IPS DF 4.7 (cell line): ENCODE data around the gene CC2D2A.
"Not testable (repeated sequence)": the region's sequence is repeated elsewhere in the genome, so short reads cannot be mapped to it uniquely, and the experiment has no call there.

ENCODE experiments used
- DNase-seq: peaks from one replicate; pipeline ENCODE4 v3.0.0-alpha.2; 2013; ENCODE audit warnings: low spot score; ENCODE audit errors: extremely low read depth

The CC2D2A gene

DNA sequence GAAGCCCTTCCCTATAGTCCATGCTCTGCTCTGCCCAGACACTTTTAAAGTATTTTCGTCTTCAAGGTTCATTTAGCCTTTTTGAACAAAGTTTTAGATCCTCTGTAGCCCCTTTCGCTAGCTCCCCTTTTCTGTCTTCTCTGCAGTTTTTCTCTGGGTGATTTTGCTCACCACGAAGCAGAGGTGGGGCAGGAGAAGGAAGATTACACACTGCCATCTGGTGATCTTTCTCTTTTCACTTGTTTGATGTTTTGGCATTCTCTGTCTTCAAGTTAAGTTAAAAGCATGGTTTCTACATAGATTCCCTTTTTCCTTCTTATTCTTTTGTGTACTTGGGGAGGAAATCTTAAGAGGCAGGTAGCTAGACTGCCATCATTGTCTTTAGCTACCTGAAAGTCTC is 43.9 kb downstream of the CC2D2A start:
- DNase-seq, result no peak

DNA sequence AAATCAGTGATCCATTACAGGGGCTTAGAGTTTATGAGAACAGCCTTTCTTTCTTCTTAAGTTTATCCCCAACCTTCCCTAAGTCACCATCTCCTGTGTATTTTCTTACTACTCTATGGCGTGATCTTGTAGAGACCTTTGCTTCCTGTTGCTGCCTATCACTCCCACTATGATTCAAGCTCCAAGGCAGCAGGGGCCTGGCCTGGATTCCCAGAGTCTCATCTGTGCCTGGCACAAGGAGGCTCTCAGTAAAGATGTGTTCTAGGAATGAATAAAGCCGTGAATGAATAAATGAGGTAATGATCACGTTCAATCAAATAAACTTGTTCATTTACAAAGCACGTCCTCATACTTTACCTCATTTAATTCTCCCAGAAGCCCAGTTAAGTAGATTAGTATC is 45.4 kb downstream of the CC2D2A start:
- DNase-seq, result no peak

DNA sequence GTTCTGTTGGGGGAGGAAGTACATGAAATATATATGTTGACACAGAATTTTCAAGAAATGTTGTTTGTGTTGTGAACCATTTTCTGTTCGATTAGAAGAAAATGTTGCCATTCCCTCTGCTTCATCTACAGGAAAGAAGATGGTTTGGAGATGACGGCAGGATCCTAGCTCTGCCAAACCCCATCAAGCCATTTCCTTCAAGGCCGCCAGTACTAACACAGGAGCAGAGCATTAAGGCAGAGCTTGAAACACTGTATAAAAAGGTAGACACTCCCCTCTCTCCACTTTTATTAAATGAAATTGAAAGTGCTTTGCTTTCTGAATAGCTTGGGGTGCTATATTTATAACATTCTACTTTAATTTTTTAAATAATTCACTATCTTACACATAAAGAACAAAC is 46.8 kb downstream of the CC2D2A start:
- DNase-seq, result no peak

DNA sequence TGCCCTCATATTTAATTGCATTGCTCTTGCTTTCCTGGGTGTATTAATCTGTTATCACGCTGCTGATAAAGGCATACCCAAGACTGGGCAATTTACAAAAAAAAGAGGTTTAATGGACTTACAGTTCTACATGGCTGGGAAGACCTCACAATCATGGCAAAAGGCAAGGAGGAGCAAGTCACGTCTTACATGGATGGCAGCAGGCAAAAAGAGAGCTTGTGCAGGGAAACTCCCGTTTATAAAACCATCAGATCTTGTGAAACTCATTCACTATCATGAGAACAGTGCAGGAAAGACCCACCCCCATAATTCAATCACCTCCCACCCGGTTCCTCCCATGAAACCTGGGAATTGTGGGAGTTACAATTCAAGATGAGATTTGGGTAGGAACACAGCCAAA is 48.0 kb downstream of the CC2D2A start:
- DNase-seq, result not testable (repeated sequence)

DNA sequence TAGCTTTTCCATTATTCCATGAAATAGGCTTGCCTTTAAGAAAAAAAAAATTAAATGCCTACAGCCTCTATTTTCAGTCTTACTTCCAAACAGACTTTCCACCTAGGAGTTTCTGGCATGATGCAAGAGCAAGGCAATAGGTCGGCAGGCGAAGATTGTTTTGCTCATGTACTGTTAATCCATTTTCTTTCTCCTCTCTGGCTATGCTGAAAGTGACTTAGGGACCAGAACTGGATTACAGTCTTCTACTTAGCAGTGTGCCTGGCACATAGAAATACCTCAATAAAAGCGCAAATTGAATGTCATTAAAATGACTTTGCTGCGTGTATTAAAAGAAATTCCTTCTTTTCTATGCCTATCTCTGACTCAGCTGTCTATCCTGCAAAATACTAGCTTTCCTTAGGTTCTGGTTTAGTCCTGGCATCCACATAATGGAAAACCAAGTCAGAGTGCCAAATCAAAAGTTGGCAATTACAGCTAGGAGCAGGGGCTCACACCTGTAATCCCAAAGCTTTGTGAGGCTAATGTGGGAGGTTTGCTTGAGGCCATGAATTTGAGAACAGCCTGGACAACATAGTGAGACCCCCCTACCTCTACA is 51.9 kb downstream of the CC2D2A start:
- DNase-seq, result no peak

DNA sequence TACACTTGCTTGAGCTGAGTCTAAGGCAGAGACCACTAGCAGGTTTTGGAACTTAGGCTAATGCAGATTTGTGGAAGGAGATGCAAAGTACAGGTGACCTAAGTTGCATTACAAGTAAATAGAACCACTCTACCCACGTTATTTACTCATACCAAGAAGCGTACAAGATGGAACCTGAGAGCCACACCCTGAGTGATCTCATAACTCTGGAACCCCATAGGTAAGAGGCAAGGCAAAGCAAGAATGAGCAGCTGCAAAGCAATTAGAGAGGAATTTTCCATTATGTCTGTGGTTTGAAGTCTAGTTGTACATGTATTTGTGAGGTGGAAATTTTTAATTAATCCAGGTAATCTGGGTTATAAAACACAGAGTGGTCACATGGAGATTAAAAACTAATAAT is 55.4 kb downstream of the CC2D2A start:
- DNase-seq, result no peak

DNA sequence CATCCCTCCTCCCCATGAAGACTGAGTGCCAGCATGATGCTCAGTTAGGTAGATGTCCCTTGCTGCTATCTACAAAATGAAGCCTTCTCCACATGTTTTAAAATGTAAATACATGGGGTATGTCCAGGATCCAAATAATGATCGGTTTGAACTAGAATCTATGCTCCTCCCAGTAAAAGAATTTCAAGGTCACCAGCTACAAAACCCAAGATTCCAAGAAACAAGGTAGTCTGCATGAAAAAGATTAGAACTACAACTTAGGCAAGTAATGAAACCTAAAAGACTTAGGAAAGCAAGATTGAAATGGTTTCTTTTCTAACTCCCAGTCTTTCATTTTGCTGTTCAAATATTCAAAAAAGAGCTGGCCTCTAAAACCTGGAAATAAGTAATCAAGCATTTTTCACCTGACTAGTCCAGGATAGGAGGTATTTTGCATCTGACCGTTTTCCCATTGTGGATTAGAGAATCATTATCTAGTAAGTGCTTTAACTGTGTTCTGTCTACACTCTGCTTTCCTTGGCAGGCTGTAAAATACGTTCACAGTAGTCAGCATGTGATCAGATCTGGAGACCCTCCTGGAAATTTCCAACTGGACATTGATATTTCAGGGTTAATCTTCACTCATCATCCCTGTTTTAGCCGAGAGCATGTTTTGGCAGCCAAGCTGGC is 57.4 kb downstream of the CC2D2A start:
- no peak for DNase-seq

DNA sequence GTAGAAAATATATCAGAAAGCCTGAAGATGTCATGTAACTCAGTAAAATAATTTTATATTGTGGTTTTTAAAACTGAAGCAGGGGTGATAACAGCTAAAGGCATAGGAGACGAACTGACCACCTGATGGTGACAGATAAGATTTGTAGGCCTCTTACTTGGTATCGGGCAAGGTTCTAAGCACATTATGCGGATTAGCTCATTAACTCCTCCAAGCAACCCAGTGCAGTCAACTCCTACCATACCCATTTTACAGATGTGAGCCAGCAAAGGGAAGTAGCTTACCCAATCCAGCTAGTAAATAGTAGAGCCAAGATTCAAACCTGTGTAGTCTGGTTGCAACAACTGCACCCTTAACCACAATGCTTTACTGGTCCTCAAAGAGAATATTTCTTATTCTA is 62.1 kb downstream of the CC2D2A start:
- no peak for DNase-seq

DNA sequence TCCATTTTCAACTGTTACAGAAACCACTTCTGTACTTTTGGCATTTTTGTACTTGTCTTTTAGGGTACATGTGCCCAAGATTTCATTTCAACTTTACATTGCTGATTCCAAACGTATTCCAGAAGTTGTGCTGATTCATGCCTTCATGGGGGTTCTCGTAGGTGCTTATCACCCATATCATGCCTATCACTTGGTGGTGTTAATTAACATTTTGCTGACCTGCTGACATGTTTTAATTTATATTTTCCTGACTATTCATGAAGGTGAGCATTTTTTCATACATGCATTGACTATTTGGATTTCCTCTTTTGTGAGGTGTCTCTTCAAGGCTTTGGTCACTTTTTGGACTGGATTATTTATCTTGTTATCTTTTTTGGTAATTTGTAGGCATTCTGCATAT is 64.1 kb downstream of the CC2D2A start:
- no peak for DNase-seq

DNA sequence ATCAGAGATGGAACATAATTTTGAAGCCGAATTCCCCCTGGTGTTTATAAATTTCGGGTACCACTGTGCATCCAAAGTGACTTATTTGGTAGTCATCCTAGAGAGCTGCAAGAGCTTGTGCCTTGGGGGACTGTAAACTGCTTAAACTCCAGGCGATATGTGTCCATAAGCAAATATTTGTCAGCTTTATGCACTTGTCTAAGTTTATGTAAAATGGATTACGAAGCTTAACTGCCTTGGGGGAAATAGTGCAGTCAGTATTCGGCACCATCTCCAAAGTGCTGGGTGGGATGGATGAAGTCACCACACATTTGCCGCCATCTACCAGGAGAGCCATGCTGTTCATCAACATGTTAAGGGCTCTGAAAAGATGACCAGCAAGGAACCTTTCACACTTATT is 65.9 kb downstream of the CC2D2A start:
- no peak for DNase-seq

DNA sequence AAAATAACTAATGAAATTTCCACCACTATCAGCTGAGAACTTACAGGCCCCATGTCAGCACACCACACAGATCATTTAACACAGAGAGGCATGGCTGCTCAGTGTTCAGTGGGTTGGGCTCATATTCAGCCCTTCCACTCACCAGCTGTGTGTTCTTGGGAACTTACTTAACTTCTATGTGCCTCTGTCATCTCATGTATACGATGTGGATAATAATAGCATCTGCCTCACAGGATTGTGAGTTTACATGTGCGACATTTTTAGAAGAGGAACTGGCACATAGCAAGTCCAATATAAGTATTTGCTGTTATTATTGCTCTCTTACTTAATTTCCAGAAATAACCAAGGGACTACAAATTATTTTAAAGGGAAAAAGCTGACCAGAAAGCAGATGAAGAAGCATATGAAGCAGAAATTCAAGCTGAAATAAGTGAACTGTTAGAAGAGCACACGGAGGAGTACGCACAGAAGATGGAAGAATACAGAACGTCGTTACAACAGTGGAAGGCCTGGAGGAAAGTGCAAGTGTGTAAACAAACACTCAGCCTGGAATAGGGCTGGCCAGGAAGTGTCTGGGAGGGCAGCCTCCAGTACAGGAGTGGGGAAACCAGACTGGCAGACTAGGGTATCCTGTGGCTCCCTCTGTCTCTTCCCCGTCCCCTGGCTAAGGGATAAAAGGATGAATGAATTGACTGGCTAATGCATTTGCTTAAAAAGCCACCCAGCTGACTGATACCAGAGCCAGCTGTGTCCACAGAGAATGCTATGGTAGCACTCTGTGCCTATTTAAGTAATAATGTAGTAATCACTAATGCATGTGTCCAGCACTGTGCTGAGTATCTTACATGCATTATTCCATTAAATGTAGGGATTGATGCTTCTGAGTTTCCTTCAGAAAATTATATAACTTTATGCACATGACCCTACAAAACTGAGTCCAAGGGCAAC is 67.1 kb downstream of the CC2D2A start:
- DNase-seq, result no peak

DNA sequence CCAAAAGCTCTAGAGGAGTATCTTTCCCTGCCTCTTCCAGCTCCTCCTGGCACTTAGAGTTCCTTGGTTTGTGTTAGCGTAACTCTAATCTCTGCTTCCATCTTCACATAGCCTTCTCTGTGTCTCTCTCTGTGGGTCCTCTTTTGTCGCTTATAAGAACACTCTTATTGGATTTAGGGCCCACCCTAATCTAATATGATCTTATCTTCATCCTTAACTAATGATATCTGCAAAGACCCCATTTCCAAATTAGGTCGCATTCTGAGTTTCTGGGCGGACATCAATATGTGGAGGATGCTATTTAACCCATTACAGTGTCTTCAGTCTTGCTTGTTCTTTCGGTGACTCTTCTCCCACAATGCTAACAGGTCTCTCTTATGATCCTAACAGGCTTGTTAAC is 72.3 kb downstream of the CC2D2A start:
- DNase-seq, result no peak

DNA sequence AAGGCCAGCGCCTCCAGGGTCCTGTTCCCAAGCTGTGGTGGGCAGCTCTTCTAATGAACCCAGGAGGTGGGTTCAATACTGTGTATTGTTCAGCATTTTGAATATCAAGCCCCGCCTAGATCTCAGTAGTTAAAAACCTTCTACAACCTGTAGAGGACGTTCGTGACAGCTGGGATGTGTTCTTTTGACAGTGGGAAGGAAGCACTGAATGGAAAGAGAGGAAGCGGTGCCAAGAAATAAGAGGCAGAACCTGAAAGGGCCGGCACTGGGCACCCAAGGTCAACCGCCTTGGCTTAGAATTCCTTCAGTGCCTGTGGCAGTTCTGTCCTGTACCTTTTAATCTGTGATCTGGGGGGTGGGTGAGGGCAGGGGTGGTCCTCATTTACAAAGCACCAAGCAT is 73.1 kb downstream of the CC2D2A start:
- DNase-seq, result no peak

DNA sequence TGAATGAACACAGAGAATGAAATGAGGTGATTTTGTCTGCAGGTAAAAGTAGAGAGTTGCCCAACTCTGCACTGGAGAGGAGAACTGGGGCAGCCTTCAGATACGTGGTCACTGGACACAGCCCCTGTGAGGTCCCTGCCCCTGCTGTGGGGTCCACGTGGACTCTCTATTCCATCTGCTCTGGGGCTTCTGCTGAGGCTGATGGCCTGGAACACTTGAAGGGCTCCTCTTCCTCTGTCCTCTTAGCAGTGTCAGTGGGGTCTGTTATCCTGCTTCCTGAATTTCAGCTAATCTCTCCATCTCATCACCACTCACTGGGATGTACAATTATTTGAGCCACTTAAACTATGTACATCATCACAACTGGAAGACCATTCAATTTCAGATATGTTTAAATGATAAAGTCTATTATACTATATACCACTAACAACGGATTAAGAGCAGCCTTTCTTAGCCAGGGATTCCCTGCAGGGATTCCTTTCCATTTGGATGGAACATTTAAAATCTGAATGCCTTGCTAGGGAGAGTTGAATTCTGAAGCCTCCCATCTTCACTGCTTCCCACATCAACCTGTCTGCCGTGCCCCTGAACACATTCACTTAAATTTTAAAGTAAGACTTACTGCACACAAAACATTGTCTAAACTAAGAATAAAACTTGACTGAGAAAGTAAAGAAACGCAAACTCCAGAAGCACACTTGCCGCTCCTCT is 74.0 kb downstream of the CC2D2A start:
- DNase-seq, result no peak

DNA sequence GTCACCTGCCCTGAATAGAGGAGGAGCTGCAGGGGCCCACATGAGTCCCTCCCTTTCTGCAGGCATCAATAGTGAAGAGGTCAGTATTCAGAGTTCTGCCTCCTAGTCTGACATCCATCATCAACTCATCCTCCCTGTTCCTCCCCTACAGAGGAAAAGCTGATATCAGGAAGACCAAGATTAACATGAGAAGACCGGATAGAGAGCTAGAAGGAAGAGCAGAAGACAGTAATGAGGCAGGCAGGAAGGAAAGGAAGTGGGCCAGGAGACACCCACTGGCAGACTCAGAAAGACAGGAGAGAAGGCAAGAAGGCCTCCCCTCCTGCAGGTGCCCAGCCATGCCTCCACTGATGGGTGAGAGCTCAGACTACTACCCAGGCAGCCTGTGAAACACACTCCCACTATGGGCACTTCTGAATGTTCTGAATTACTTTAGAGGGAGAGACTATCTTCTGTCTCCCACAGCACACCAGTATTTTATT is 74.6 kb downstream of the CC2D2A start:
- no peak for DNase-seq

DNA sequence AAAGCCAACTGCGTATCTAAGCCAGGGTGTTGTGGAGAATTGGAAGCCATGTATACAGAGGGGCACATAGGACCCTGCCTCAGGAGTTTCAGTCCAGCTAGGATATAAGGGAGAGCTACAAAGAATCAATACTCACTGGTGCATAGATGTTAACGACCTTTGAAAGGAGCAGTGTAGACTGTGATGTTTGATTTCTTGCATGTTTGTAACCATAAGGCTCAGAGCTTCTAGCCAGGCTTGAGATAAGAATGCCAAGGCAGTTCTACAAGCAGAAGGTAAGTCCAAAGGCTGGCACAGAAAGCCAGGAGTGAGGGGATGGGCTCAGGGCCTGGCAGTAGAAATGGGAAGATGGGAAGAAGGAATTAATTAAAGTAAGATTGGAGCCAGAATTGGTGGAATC is 75.7 kb downstream of the CC2D2A start:
- DNase-seq, result no peak

DNA sequence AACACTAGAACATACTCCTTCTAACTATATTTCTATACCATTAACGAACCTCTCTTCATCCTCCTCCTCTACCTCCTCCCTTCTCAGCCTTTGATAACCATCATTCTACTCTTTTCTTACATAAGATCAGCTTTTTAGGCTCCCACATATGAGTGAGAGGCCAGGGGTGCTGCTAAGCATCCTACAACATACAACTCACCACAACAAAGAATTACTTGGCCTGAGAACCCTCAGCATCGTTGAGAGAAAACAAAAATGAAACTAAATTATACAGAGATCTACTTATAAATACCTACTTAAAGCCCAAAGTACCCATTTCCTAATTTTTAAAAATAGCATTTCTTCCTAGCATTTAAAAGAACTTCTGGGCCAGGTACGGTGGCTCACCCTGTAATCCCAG is 77.7 kb downstream of the CC2D2A start:
- no peak for DNase-seq

DNA sequence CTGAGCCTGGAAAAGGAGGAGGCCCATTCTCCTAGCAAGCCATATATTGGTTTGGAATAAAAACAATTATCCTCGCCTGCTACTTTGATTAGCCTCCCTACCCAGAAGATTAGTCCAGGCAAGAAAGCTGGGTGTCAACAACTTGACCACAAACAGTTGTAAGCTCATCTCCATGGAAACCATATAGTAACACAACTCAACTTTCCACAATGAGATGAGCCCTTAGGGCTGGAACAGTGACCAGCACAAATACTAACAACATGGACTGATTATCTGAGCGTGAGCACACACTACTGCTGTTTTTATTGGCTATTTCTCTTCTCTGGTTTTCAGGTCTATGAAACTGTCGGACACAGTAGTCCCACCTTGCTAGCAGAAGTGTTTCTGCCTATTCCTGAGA is 80.8 kb downstream of the CC2D2A start:
- no peak for DNase-seq

DNA sequence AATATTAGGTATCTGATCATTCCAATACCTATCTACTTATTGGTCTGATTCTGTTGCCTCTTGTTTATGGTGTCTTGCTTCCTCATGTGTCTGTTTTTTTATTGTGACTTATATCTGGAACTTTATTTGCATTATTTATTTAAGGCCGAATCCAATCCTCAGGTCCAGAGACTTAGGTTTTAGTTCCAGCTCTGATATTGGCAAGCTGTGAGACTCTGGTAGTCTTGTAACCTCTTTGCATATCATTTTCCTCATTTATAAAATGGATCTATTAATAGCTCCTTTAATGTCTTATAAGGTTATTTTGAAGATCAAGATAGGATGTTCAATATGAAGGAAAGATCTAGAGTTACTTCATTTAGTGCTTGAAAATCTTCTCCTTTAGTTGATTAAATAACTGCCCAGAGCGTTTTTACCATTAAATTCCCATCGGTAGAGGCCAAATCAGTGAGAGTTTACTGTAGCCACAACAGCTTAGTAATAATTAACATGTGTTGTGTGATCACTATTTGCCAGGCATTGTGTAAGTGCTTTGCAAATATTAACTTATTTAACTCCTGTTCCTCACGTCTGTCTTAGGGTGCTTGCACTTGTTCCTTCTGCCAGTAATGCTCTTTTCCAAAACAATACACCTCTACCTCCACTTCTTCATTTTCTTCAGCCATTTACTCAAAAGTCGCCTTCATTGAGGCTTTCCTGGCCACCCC is 82.2 kb downstream of the CC2D2A start:
- DNase-seq, result no peak

DNA sequence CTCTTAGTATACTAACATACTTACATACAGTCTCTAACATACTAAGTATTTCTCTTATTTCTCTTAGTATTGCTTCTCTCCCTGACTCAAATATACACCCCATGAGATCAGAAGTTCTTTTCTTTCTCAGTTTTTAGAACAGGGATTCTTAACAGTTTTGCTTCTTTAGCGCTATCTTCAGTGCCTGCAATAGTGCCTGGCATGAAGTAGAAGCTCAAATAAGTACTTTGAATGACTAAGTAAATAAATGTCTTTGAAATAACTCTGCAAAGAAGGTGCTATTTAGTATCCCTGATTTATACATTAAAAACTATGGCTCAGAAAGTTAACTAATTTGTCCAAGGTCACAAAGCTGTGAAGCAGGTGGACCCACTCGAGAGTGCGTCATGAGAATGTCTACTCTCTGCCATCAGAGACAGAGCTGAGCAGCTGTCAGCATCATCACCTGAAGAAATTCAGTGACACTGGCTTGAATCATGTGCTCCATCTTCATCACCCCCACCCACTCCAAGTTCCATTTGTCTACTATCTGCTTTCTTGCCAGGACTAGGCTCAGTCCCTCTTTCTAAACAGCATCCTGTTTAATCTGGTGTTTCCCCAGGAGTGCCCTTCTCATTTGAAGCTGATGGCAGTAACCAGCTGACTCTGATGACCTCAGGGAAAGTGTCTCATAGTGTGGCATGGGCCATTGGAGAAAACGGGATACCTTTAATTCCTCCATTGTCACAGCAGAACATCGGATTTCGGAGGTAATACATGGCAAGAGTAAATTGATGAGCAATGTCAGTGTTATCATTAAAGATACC is 83.1 kb downstream of the CC2D2A start:
- no peak for DNase-seq
